T-cell (primary cell): ENCODE measurements around the gene TMEM127. TPM values are rescaled to one million over a fixed set of nuclear protein-coding genes. Genes with fewer than 3 reads are reported as not detected.
"Not testable (repeated sequence)": the region's sequence is repeated elsewhere in the genome, so short reads cannot be mapped to it uniquely, and the experiment has no call there.

Experiments used
- ATAC-seq, 4 experiments: fragments of 200-7000 bp in 3 of 4; fragments of 150-1000 bp in 1 of 4; cut with Tn5 transposase; replicated peaks in 1 of 4; 1 replicate in 3 of 4; 2 replicates in 1 of 4; pipeline ENCODE4 v1.10.0; 2021; ENCODE audit warnings: moderate library complexity in 3 of 4, mild to moderate bottlenecking in 2 of 4, moderate number of reproducible peaks in 1 of 4
- CTCF ChIA-PET, 2 donors: fragments of 300-600 bp; sonication (Branson Sonifier 250); formaldehyde crosslinking; loops; one replicate each; lab custom pipeline; 2022; ENCODE audit warnings: antibody characterized with exemption in 2 of 2; lab: Charles Lee
- POLR2A ChIA-PET, 2 donors: fragments of 300-600 bp; sonication (Branson Sonifier 250); formaldehyde crosslinking; loops; one replicate each; lab custom pipeline; 2022; ENCODE audit warnings: antibody characterized with exemption in 2 of 2; lab: Charles Lee
- DNase-seq, 35 experiments: peaks; one replicate each; pipeline versions ENCODE4 v3.0.0 to v3.0.0-alpha.2; 2013 to 2023
- H3K27ac ChIP-seq: one replicate; pipeline ENCODE4 v1.5.1; 2013; ENCODE audit warnings: low read length
- H3K27me3 ChIP-seq, 2 experiments: replicated peaks in 1 of 2; 1 replicate in 1 of 2; 2 replicates in 1 of 2; pipeline versions ENCODE4 v1.6.1 to v1.7.0; 2013; ENCODE audit warnings: low read length in 1 of 2, mixed read lengths in 1 of 2; ENCODE audit not compliant: control insufficient read depth in 2 of 2, insufficient read depth in 2 of 2; ENCODE audit errors: extremely low read depth in 1 of 2
- H3K36me3 ChIP-seq, 2 donors: 1 replicate in 1 of 2; 2 replicates in 1 of 2; pipeline versions ENCODE4 v1.6.1 to v1.7.0; 2013; ENCODE audit warnings: low read length in 1 of 2; ENCODE audit not compliant: control insufficient read depth in 2 of 2, insufficient read depth in 1 of 2; ENCODE audit errors: extremely low read depth in 1 of 2
- H3K4me1 ChIP-seq, 2 experiments: 1 replicate in 1 of 2; 2 replicates in 1 of 2; pipeline versions ENCODE4 v1.6.1 to v1.7.0; 2013; ENCODE audit warnings: low read length in 2 of 2, mixed read lengths in 1 of 2; ENCODE audit not compliant: insufficient read depth in 2 of 2, control insufficient read depth in 1 of 2; ENCODE audit errors: extremely low read depth in 1 of 2
- H3K4me3 ChIP-seq, 2 donors: 1 replicate in 1 of 2; 2 replicates in 1 of 2; pipeline versions ENCODE4 v1.5.1 to v1.7.0; 2013; ENCODE audit warnings: mild to moderate bottlenecking in 2 of 2, low read length in 1 of 2, moderate library complexity in 1 of 2; ENCODE audit not compliant: control insufficient read depth in 1 of 2; ENCODE audit errors: extremely low read depth in 1 of 2
- H3K9me3 ChIP-seq: 2 replicates; pipeline ENCODE4 v1.7.0; 2013
- H3K27ac Mint-ChIP-seq, 2 donors: one replicate each; pipeline ENCODE4 v1.8.0; 2020 to 2021; ENCODE audit warnings: mild to moderate bottlenecking in 2 of 2, mixed read lengths in 2 of 2
- H3K27me3 Mint-ChIP-seq, 2 donors: one replicate each; pipeline ENCODE4 v1.8.0; 2021 to 2022; ENCODE audit warnings: mixed read lengths in 2 of 2
- H3K36me3 Mint-ChIP-seq: one replicate; pipeline ENCODE4 v1.8.0; 2021; ENCODE audit warnings: mixed read lengths
- H3K4me1 Mint-ChIP-seq, 3 donors: one replicate each; pipeline ENCODE4 v1.8.0; 2020 to 2022; ENCODE audit warnings: mixed read lengths in 3 of 3, mild to moderate bottlenecking in 1 of 3
- H3K4me3 Mint-ChIP-seq, 3 donors: one replicate each; pipeline ENCODE4 v1.8.0; 2020 to 2022; ENCODE audit warnings: mild to moderate bottlenecking in 3 of 3, mixed read lengths in 3 of 3, moderate library complexity in 3 of 3
- H3K9me3 Mint-ChIP-seq, 3 donors: one replicate each; pipeline ENCODE4 v1.8.0; 2020 to 2022; ENCODE audit warnings: mixed read lengths in 3 of 3
- WGBS: methylation state at CpG from one replicate; pipeline ENCODE4 v1.1.5; 2013; ENCODE audit warnings: missing lambda C conversion rate; ENCODE audit not compliant: insufficient coverage; 5-methylcytosine and 5-hydroxymethylcytosine counted together
- total RNA-seq, 35 experiments: library from RNA in 6 of 35; stranded (reverse) in 6 of 35; fragments of 120-200 nt in 1 of 35; gene quantifications; one replicate each; pipeline versions ENCODE4 v1.2.1 to v1.2.4 and lab custom pipeline; 2013 to 2026

The TMEM127 gene
- total RNA-seq, 5 donors from 2014 or later (not counting 1 experiment from before 2014, with no cell fraction given): 31.2 to 43.0 (median 40.4) TPM

DNA sequence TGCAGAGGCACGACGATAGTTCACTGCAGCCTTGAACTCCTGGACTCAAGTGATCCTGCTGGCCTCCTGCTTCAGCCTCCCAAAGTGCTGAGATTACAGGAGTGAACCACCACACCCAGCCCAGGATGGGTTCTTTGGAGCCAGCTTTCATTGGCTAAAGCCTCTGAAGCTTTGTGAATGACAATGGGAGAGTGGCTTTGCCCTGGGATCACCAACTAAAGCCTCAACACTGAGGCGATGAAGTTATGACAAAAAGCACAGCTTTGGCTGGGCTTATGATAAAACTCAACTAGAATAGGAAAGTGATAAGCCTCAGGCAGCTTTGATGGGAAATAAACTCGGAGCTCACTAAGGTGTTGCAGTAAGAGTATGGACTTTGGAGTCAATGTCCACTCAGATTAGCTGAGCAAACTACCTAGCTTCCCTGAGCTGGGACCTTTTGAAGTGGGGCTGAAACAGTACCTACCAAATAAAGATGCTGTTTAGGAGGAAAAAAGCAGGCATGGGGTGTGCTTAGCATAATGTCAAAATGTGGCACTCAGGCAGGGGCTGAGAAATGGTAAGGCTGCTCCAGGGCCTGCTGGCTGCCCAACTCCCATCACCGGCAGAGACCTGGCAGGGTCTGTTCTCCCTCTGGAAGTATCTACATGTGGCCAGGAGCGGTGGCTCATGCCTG is 4.3 kb downstream of the TMEM127 start:
- Histone ChIP-seq H3K36me3 (peaks cover 0 to 43% of the 10 kb centered on the region in 2 donors), H3K9me3 (no peaks in the 10 kb centered on the region), H3K27me3 (no peaks in the 10 kb centered on the region), H3K4me3 (no peak overlapping the region), H3K27ac (no peak overlapping the region), H3K4me1 (peaks cover 20 to 71% of the 10 kb centered on the region in 2 experiments)
- Mint-ChIP-seq H3K4me3 (no peak overlapping the region), H3K27me3 (no peaks in the 10 kb centered on the region), H3K9me3 (no peaks in the 10 kb centered on the region), H3K36me3 (peaks cover 19% of the 10 kb centered on the region), H3K4me1 (peaks cover 68 to 85% (median 79%) of the 10 kb centered on the region in 3 donors), H3K27ac (no peak overlapping the region)
- no peak for ATAC-seq
- CTCF ChIA-PET: interaction anchor here (0.5 to 1.0 kb wide), 3 partner anchors 53 to 459 kb away, joined by 3 read pairs; partner anchors contain the start of gene STARD7 (in 1 of the 2)
- POLR2A ChIA-PET: no interaction called here
- 94% methylated on average over 3 of the region's 6 CpGs for WGBS
- no peak for DNase-seq

DNA sequence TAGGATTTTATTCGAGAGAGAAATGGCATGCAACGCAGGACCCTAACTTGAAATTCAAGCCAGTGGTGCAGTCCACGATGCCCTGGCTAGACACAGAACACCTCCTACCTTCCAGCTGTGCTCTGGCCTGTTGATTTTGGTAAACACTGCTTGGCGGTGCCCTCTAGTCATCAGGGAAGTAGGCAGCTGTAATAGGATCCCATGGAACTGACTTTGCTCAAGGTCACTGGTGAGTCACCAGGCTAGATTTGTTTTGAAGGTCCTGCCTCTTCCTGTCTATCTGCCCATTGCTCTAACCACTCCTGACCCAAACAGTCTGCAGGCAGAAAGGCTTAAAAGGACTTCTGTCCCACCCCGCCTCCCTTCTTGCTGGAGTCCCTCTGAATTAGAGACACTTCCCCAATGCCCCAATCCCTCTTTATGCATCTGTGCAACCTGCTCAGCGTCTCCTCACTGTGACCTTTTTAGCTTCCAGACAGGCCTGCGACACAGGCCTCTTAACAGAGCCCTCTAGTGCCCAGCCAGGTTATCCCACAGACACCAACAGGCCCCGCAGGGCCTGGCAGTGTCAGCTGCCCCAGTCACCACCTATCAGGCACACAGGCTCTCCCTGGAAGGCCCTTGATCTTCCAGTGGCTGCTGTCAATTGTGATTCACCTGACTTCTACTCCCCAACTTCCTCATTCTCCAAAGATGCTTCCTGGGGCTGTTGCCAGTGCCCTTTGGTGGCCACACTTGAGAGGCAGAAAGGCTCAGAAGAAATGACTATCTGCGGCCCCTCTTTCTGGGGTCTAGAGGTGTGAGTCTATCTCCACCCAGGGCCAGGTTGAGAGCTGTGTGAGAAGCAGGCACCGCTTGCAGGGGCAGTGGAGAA is 5.2 kb downstream of the TMEM127 start:
- peaks cover 19% of the 10 kb centered on the region for H3K36me3 Mint-ChIP-seq
- peaks cover 72 to 84% (median 83%) of the 10 kb centered on the region in 3 donors for H3K4me1 Mint-ChIP-seq

DNA sequence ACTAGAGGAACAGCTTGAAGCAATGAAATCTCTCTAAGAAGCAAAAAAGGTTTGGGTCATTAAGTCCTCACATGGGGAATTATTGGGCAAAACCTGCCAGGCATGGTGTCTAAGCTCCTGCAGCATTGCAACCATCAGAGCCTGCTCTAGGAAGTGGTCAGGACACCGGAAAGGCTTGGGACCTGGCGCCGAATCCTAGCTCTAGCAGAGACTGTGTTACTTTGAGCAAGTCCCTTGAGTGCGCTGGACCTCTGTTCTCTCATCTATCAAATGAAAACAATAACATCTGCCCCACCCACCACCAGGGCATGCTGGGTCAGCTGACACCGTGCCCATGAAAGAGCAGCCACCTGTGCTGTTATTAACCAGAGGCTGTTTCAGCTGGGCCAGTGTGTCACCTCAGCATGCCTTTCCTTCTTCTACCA is 6.3 kb downstream of the TMEM127 start:
- Histone ChIP-seq H3K27ac (no peak overlapping the region), H3K4me3 (no peak overlapping the region), H3K9me3 (no peaks in the 10 kb centered on the region), H3K36me3 (peaks cover 0 to 56% of the 10 kb centered on the region in 2 donors), H3K27me3 (no peaks in the 10 kb centered on the region), H3K4me1 (peaks cover 24 to 78% of the 10 kb centered on the region in 2 experiments)
- Mint-ChIP-seq H3K9me3 (no peaks in the 10 kb centered on the region), H3K4me3 (no peak overlapping the region), H3K27ac (peak overlapping the region; percentile 31 to 55), H3K27me3 (no peaks in the 10 kb centered on the region), H3K36me3 (peaks cover 23% of the 10 kb centered on the region), H3K4me1 (peaks cover 74 to 89% (median 87%) of the 10 kb centered on the region in 3 donors)
- DNase-seq (no peak), ATAC-seq (no peak)
- ChIA-PET CTCF (interaction anchor here (0.7 to 2.1 kb wide), 3 partner anchors 8 to 120 kb away, joined by 3 to 5 read pairs (median 5); partner anchors contain the start of gene ASTL (in 1 of the 2)), POLR2A (no interaction called here)
- WGBS: 73% methylated on average over 5 of the region's 5 CpGs

More for the DNA sequence above, 5.2 kb downstream of the TMEM127 start:
- H3K9me3 ChIP-seq: no peaks in the 10 kb centered on the region
- peak in 2 of 4 experiments; percentile 13 to 41 for ATAC-seq
- 73% methylated on average over 10 of the region's 10 CpGs for WGBS
- H3K4me3 ChIP-seq: no peak overlapping the region
- H3K27me3 ChIP-seq: no peaks in the 10 kb centered on the region
- H3K27me3 Mint-ChIP-seq: no peaks in the 10 kb centered on the region
- H3K36me3 ChIP-seq: peaks cover 0 to 46% of the 10 kb centered on the region in 2 donors
- H3K27ac ChIP-seq: no peak overlapping the region
- H3K4me1 ChIP-seq: peaks cover 20 to 75% of the 10 kb centered on the region in 2 experiments
- ChIA-PET POLR2A (interaction anchor here in 1 of 2 donors (0.6 kb wide), 1 partner anchor 668 kb away, joined by 5 read pairs; no protein-coding TSS in a partner anchor), CTCF (interaction anchor here (0.5 to 2.1 kb wide), 3 partner anchors 52 to 460 kb away, joined by 3 to 5 read pairs (median 3); partner anchors contain the start of genes ASTL (in 1 of the 2) and STARD7 (in 1 of the 2))
- H3K9me3 Mint-ChIP-seq: no peaks in the 10 kb centered on the region
- peak in 21 of 35 experiments; percentile 6 to 41 (median 21) for DNase-seq
- H3K4me3 Mint-ChIP-seq: peak overlapping the region in 1 of 3 donors; percentile 34
- H3K27ac Mint-ChIP-seq: peak overlapping the region; percentile 72 to 76

DNA sequence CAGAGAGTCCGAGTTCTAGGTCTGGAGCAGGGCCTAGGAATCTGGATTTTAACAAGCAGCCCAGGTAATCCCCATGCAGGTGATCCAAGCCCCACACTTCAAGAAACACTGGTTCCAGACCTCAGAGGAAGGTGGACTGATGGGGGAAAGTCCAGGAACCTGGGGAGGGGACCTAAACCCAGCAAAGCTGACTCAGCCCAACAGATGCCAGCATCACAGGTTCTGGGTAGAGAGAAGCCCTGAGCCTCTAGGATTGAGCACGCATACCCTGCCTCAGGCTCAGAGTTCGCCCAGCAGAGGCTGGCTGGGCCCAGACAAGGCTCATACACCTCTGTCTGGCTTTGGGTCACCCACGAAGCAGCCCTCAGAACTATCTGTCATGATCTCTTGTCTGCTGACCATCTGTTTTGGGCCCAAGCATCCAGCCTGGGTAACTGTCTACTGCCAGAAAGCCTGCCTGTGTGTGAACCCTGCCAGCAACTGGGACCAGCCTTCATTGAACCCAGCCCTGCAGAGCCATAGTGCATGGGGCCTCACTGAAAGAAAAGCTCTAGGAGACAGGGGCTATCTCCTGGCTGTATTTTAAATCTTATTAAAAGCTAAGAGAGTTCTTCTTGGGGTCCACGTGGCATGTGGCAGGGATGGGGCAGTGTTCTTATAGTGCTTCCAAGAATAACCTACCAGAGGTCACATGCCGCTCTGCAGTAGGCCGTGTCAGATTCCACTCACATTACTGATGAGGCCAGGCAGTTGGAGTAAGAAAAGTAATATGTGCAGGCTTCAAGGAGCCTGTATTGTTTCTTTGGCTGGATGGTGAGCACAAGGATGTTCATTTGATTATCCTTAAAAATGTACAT is 7.4 kb downstream of the TMEM127 start:
- WGBS: 93% methylated on average over 5 of the region's 7 CpGs
- Histone ChIP-seq H3K27me3 (no peaks in the 10 kb centered on the region), H3K4me3 (no peak overlapping the region), H3K9me3 (no peaks in the 10 kb centered on the region), H3K4me1 (peaks cover 17 to 67% of the 10 kb centered on the region in 2 experiments), H3K36me3 (peaks cover 7 to 63% of the 10 kb centered on the region in 2 donors), H3K27ac (no peak overlapping the region)
- H3K27me3 Mint-ChIP-seq: no peaks in the 10 kb centered on the region
- H3K9me3 Mint-ChIP-seq: no peaks in the 10 kb centered on the region
- H3K27ac Mint-ChIP-seq: peak overlapping the region; percentile 35 to 57
- peaks cover 32% of the 10 kb centered on the region for H3K36me3 Mint-ChIP-seq
- H3K4me3 Mint-ChIP-seq: no peak overlapping the region
- POLR2A ChIA-PET: no interaction called here
- CTCF ChIA-PET: interaction anchor here in 1 of 2 donors (2.1 kb wide), 1 partner anchor 119 kb away, joined by 5 read pairs; the partner anchor contains the start of gene ASTL
- H3K4me1 Mint-ChIP-seq: peaks cover 73 to 79% (median 78%) of the 10 kb centered on the region in 3 donors
- no peak for DNase-seq
- ATAC-seq: no peak

DNA sequence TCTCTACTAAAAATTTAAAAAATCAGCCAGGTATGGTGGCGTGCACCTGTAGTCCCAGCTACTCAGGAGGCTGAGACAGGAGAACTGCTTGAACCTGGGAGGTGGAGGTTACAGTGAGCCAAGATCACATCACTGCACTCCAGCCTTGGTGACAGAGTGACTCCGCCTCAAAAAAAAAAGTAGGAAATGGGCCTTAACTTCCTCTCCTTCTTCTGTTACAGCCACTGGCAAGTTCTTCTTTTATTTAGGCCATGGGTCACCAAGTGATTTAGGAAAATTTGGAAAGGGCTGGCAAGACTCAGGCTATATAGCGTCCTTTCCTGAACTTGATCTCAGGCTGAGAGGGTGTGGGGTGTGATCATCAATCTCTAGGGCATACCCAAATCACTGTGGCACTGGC is 8.1 kb downstream of the TMEM127 start:
- POLR2A ChIA-PET: interaction anchor here in 1 of 2 donors (0.6 kb wide), 1 partner anchor 53 kb away, joined by 7 read pairs; no protein-coding TSS in a partner anchor

More for the DNA sequence above, 8.1 kb downstream of the TMEM127 start:
- Mint-ChIP-seq H3K27ac (peak overlapping the region; percentile 35 to 57), H3K36me3 (peaks cover 39% of the 10 kb centered on the region), H3K4me3 (peak overlapping the region in 1 of 3 donors; percentile 77), H3K4me1 (peaks cover 71 to 74% (median 73%) of the 10 kb centered on the region in 3 donors)
- CTCF ChIA-PET, H3K27me3 ChIP-seq, ATAC-seq, H3K9me3 ChIP-seq, DNase-seq, H3K9me3 Mint-ChIP-seq, H3K4me3 ChIP-seq, H3K27me3 Mint-ChIP-seq, H3K27ac ChIP-seq: not testable (repeated sequence)
- WGBS: 100% methylated on average over 1 of the region's 3 CpGs
- Histone ChIP-seq H3K4me1 (peaks cover 17 to 62% of the 10 kb centered on the region in 2 experiments), H3K36me3 (peaks cover 14 to 70% of the 10 kb centered on the region in 2 donors)
